Left ventricle myocardium inferior (tissue), 1 donor: ENCODE measurements around the gene SLC13A2. TPM values are rescaled to one million over a fixed set of nuclear protein-coding genes. Genes with fewer than 3 reads are reported as not detected.

ENCODE experiments used
- DNase-seq: peaks from one replicate; pipeline ENCODE4 v3.0.0-alpha.2; 2020
- H3K27ac ChIP-seq: fragments of 200-600 bp; replicated peaks from 2 replicates; pipeline ENCODE4 v1.8.0; 2021
- H3K27me3 ChIP-seq: fragments of 200-600 bp; 2 replicates; pipeline ENCODE4 v1.8.0; 2021; ENCODE audit warnings: low read depth
- H3K36me3 ChIP-seq: fragments of 200-600 bp; 2 replicates; pipeline ENCODE4 v1.8.0; 2021
- H3K4me1 ChIP-seq: fragments of 200-600 bp; 2 replicates; pipeline ENCODE4 v1.8.0; 2021
- H3K4me3 ChIP-seq: fragments of 200-600 bp; 2 replicates; pipeline ENCODE4 v1.8.0; 2021; ENCODE audit warnings: mild to moderate bottlenecking, moderate library complexity
- H3K9me3 ChIP-seq: fragments of 200-600 bp; replicated peaks from 2 replicates; pipeline ENCODE4 v1.8.0; 2021
- CTCF ChIP-seq: fragments of 200-600 bp; IDR thresholded peaks from 2 replicates; pipeline ENCODE4 v1.8.0; 2021; ENCODE audit warnings: antibody characterized with exemption, mild to moderate bottlenecking, borderline replicate concordance
- intact Hi-C: fragments of 100-400 bp; cut with micrococcal nuclease; formaldehyde crosslinking; loops from one replicate; pipeline ENCODE4 v1.11.0; 2022
- total RNA-seq: library from RNA; stranded (reverse); fragmentation: NEBNext Ultra II Directional; extraction: Animal tissue kit (Norgen Biotek cat#: 25700); gene quantifications from one replicate; pipeline ENCODE4 v1.2.1, GENCODE V29; 2021
- donor health status: DM: no; HTN: yes; CAD: no; lungs with severe emphysema.

SLC13A2 gene
- total RNA-seq, 1 donor from 2014 or later = not detected

DNA sequence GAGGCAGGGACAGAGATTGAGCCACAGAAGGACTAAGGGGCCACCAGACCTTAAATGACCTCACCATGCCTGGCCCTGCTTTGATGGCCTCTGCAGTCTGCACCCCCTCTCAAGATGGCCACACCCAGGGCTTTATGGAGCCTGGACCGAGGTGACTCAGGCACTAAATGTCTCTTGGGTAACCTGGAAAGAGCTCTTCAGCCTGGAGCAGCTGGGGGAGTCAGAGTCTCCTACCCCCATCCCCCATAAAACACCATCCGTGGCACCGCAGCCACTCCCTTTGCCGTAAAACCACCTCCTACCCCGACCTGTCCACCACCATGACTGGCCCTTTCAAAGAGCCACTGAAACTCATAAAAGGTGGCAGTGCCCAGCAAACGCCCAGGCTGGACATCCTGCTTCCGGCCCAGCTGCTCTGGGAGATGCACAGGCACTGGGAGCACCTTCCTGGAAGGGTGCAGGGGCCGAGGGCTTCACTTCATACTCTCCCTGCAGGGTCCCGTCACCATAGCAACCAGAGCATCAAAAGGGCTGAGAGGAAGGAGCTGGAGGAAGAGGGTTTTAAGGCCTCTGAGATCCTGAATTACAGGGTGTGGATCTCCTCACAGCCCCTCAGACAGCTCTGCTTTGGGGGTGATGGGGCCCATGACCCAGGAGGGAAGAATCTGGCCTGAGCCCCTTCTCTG lies 55.0 kb downstream of the SLC13A2 start:
- H3K36me3 ChIP-seq = no peaks in the 10 kb centered on the region
- intact Hi-C loops = no loop called here
- no peaks in the 10 kb centered on the region for H3K4me1 ChIP-seq
- no peak for TF ChIP-seq CTCF
- H3K4me3 ChIP-seq = no peak overlapping the region
- H3K27ac ChIP-seq = no peak overlapping the region
- no peak for DNase-seq
- peaks cover 26% of the 10 kb centered on the region for H3K27me3 ChIP-seq
- H3K9me3 ChIP-seq = no peaks in the 10 kb centered on the region

GRCh38 chr17:28529013-28529400 lies 55.6 kb downstream of the SLC13A2 start:
- no peak overlapping the region for H3K27ac ChIP-seq
- no peak for TF ChIP-seq CTCF
- no peaks in the 10 kb centered on the region for H3K4me1 ChIP-seq
- intact Hi-C loops = no loop called here
- H3K36me3 ChIP-seq = no peaks in the 10 kb centered on the region
- H3K27me3 ChIP-seq = peaks cover 26% of the 10 kb centered on the region
- DNase-seq = no peak
- no peak overlapping the region for H3K4me3 ChIP-seq
- no peaks in the 10 kb centered on the region for H3K9me3 ChIP-seq

GRCh38 chr17:28530250-28530649 lies 56.8 kb downstream of the SLC13A2 start:
- H3K9me3 ChIP-seq = no peaks in the 10 kb centered on the region
- DNase-seq = no peak
- H3K27me3 ChIP-seq = peaks cover 26% of the 10 kb centered on the region
- H3K36me3 ChIP-seq = no peaks in the 10 kb centered on the region
- H3K4me1 ChIP-seq = no peaks in the 10 kb centered on the region
- intact Hi-C loops = no loop called here
- H3K27ac ChIP-seq = no peak overlapping the region
- TF ChIP-seq CTCF = no peak
- no peak overlapping the region for H3K4me3 ChIP-seq

GRCh38 chr17:28530926-28531325 lies 57.5 kb downstream of the SLC13A2 start:
- H3K27ac ChIP-seq = no peak overlapping the region
- no peaks in the 10 kb centered on the region for H3K36me3 ChIP-seq
- TF ChIP-seq CTCF = no peak
- intact Hi-C loops = no loop called here
- no peak for DNase-seq
- H3K9me3 ChIP-seq = no peaks in the 10 kb centered on the region
- H3K4me1 ChIP-seq = no peaks in the 10 kb centered on the region
- H3K27me3 ChIP-seq = peaks cover 26% of the 10 kb centered on the region
- no peak overlapping the region for H3K4me3 ChIP-seq

DNA sequence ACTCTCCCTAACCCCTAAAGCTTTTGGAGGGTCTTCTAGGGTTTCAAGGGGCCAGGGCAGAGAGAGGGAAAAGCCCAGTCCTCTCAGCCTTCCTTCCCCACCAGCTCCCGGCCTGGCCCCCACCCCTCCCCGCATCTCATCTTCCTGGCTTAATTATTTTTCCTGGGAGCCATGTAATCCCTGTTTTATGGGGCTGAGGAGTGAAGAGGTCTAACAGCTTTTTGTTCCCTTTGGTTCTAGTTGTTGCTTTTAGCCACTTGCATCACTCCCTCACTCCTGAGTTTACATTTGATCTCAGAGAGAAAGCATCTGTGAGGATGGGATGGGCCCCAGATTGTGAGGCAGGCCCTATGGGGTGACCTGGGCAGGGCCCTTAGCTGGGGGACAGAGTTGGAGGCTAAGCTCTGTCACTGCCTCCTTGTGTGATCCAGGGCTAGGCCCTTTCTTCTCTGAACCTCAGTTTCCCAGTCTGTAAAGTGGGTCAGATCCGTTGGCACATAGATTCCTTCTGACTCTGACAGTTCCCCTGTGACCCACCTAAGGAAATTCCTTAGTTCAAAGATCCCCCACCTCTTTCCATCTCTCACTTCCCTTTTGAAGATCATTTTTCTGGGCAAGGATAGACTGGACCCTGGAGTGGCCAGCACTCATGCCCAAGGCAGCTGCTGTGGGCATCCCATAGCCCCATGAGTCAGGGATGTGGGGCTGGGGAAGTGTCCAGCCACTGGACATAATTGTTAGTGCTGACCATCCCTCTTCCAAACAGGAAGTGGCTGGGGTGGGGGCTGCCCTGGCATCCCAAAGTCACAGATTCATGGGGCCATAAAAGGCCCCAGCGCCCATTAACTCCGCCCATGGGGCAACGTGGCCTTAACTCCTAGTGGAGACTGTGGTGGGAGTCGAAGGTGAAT lies 58.9 kb downstream of the SLC13A2 start:
- Histone ChIP-seq H3K27me3 (peaks cover 26% of the 10 kb centered on the region), H3K9me3 (no peaks in the 10 kb centered on the region), H3K4me3 (no peak overlapping the region), H3K27ac (no peak overlapping the region), H3K36me3 (no peaks in the 10 kb centered on the region), H3K4me1 (no peaks in the 10 kb centered on the region)
- TF ChIP-seq CTCF = no peak
- DNase-seq = no peak
- intact Hi-C loops = no loop called here
